Ovary (tissue), 3 donors: Measurements from ENCODE around the gene CENPP.

Experiments
- EP300 ChIP-seq: sonication (generic); formaldehyde crosslinking; IDR thresholded peaks from one replicate; pipeline ENCODE4 v1.6.1; 2017; ENCODE audit warnings: antibody characterized with exemption
- POLR2A ChIP-seq: fragments of 450-650 bp; IDR thresholded peaks from one replicate; pipeline ENCODE4 v1.6.1; 2017; ENCODE audit warnings: antibody characterized with exemption, mild to moderate bottlenecking, moderate library complexity
- TF ChIP-seq, protein P1 (sequence below), 3 donors: fragments of 450-650 bp in 2 of 3; fragments of 200-600 bp in 1 of 3; IDR thresholded peaks; one replicate each; pipeline versions ENCODE4 v1.5.1 to v1.8.0; 2016 to 2022; ENCODE audit warnings: antibody characterized with exemption in 3 of 3, mild to moderate bottlenecking in 1 of 3
- donor health status: DM: no; HTN: no; CAD: no.

DNA sequence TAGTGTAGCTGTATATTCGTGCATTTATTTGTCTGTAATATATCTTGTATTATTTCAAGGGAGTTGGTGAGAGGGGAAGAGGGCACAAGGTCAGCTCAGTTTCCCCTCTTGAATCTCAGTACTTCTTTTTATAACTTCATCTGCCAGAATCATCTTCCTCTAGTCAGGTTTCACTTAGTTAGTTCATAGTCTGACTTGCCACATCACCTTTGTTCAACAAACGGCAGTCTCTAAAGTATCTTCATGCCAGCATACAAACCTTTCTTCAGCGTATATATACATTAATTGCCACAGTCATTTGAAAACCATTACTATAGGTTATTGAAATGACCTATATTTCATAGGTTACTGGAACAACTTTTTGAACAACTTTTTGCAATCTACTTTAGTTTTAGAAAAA lies 208.5 kb downstream of the CENPP start:
- TF ChIP-seq POLR2A (no peak), EP300 (no peak)
- TF ChIP-seq, protein P1, sequence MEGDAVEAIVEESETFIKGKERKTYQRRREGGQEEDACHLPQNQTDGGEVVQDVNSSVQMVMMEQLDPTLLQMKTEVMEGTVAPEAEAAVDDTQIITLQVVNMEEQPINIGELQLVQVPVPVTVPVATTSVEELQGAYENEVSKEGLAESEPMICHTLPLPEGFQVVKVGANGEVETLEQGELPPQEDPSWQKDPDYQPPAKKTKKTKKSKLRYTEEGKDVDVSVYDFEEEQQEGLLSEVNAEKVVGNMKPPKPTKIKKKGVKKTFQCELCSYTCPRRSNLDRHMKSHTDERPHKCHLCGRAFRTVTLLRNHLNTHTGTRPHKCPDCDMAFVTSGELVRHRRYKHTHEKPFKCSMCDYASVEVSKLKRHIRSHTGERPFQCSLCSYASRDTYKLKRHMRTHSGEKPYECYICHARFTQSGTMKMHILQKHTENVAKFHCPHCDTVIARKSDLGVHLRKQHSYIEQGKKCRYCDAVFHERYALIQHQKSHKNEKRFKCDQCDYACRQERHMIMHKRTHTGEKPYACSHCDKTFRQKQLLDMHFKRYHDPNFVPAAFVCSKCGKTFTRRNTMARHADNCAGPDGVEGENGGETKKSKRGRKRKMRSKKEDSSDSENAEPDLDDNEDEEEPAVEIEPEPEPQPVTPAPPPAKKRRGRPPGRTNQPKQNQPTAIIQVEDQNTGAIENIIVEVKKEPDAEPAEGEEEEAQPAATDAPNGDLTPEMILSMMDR (IDR thresholded peaks at IDR 0.05): no peak
